Lower leg skin (tissue), 3 donors: Measurements from ENCODE around the gene B4GALT7.
"Not testable (repeated sequence)": the region's sequence is repeated elsewhere in the genome, so short reads cannot be mapped to it uniquely, and the experiment has no call there.

ENCODE experiments used
- POLR2A ChIP-seq, 2 donors: fragments of 450-650 bp; IDR thresholded peaks; one replicate each; pipeline ENCODE4 v1.6.1; 2016 to 2017; ENCODE audit warnings: antibody characterized with exemption in 2 of 2, mild to moderate bottlenecking in 1 of 2, moderate library complexity in 1 of 2
- TF ChIP-seq, protein P1 (sequence below), 3 donors: fragments of 450-650 bp; IDR thresholded peaks; one replicate each; pipeline ENCODE4 v1.5.1; 2016; ENCODE audit warnings: antibody characterized with exemption in 3 of 3, mild to moderate bottlenecking in 3 of 3, moderate library complexity in 2 of 3

DNA sequence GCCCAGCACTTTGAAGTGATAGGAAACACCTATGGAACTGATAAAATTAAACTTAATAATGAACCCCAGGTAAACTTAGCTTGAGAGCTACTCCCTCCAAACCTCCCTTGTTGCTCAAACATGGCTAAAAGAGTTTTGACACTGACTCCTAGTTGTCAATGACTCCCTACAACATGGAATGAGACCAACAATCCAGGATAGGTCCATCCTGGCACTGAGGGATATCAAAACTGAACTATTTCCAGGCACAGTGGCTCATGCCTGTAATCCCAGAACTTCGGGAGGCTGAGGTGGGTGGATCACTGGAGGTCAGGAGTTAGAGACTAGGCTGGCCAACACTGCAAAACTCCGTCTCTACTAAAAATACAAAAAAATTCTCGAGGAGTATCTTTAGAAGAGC is 58.6 kb downstream of the B4GALT7 start:
- TF ChIP-seq, protein P1, sequence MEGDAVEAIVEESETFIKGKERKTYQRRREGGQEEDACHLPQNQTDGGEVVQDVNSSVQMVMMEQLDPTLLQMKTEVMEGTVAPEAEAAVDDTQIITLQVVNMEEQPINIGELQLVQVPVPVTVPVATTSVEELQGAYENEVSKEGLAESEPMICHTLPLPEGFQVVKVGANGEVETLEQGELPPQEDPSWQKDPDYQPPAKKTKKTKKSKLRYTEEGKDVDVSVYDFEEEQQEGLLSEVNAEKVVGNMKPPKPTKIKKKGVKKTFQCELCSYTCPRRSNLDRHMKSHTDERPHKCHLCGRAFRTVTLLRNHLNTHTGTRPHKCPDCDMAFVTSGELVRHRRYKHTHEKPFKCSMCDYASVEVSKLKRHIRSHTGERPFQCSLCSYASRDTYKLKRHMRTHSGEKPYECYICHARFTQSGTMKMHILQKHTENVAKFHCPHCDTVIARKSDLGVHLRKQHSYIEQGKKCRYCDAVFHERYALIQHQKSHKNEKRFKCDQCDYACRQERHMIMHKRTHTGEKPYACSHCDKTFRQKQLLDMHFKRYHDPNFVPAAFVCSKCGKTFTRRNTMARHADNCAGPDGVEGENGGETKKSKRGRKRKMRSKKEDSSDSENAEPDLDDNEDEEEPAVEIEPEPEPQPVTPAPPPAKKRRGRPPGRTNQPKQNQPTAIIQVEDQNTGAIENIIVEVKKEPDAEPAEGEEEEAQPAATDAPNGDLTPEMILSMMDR (IDR thresholded peaks at IDR 0.05): not testable (repeated sequence)
- not testable (repeated sequence) for TF ChIP-seq POLR2A (IDR thresholded peaks at IDR 0.05)
